Measurements from ENCODE around the gene NRXN2.

The NRXN2 gene

GRCh38 chr11:64745521-64746328, 22.7 kb upstream of the NRXN2 start:
- DNase-seq = peak; percentile 83
- in situ Hi-C loops (cut with MboI; ENCODE audit: low pct_unique_long_range_greater_than_20kb, low sequenced_read_pairs) = no loop called here

- in situ Hi-C loops (cut with MboI; ENCODE audit: low pct_unique_long_range_greater_than_20kb, low sequenced_read_pairs) = no loop called here
- DNase-seq = peak; percentile 90
Observed at GRCh38 chr11:64745189-64745520, 22.2 kb upstream of the NRXN2 start.

- in situ Hi-C loops (cut with MboI; ENCODE audit: low pct_unique_long_range_greater_than_20kb, low sequenced_read_pairs) = no loop called here
- DNase-seq = no peak
Observed at GRCh38 chr11:64744544-64745188, 21.7 kb upstream of the NRXN2 start.

GRCh38 chr11:64743591-64744543, 20.9 kb upstream of the NRXN2 start, which contains the start of gene RASGRP2:
RASGRP2 (minus strand) TSS chr11:64744142; CDS start chr11:64742866, 1,276 bp downstream.
- in situ Hi-C loops (cut with MboI; ENCODE audit: low pct_unique_long_range_greater_than_20kb, low sequenced_read_pairs) = no loop called here
- peak; percentile 90 for DNase-seq

- peak; percentile 76 for DNase-seq
- in situ Hi-C loops (cut with MboI; ENCODE audit: low pct_unique_long_range_greater_than_20kb, low sequenced_read_pairs) = no loop called here
Observed at GRCh38 chr11:64742889-64743590, 20.0 kb upstream of the NRXN2 start.

- in situ Hi-C loops (cut with MboI; ENCODE audit: low pct_unique_long_range_greater_than_20kb, low sequenced_read_pairs) = no loop called here
- DNase-seq = no peak
Observed at GRCh38 chr11:64742087-64742888, 19.3 kb upstream of the NRXN2 start.

- in situ Hi-C loops (cut with MboI; ENCODE audit: low pct_unique_long_range_greater_than_20kb, low sequenced_read_pairs) = no loop called here
- no peak for DNase-seq
Observed at GRCh38 chr11:64741375-64742086, 18.5 kb upstream of the NRXN2 start.

- in situ Hi-C loops (cut with MboI; ENCODE audit: low pct_unique_long_range_greater_than_20kb, low sequenced_read_pairs) = no loop called here
- DNase-seq = no peak
Observed at GRCh38 chr11:64739871-64740270, 16.9 kb upstream of the NRXN2 start.

- no peak for DNase-seq
- in situ Hi-C loops (cut with MboI; ENCODE audit: low pct_unique_long_range_greater_than_20kb, low sequenced_read_pairs) = no loop called here
Observed at GRCh38 chr11:64736654-64737053, 13.7 kb upstream of the NRXN2 start.

- in situ Hi-C loops (cut with MboI; ENCODE audit: low pct_unique_long_range_greater_than_20kb, low sequenced_read_pairs) = no loop called here
- no peak for DNase-seq
Observed at GRCh38 chr11:64735725-64736259, 12.8 kb upstream of the NRXN2 start.

- in situ Hi-C loops (cut with MboI; ENCODE audit: low pct_unique_long_range_greater_than_20kb, low sequenced_read_pairs) = no loop called here
- no peak for DNase-seq
Observed at GRCh38 chr11:64734811-64735724, 12.1 kb upstream of the NRXN2 start.

GRCh38 chr11:64731601-64732000, 8.6 kb upstream of the NRXN2 start:
- DNase-seq = no peak
- in situ Hi-C loops (cut with MboI; ENCODE audit: low pct_unique_long_range_greater_than_20kb, low sequenced_read_pairs) = no loop called here

- no peak for DNase-seq
- in situ Hi-C loops (cut with MboI; ENCODE audit: low pct_unique_long_range_greater_than_20kb, low sequenced_read_pairs) = no loop called here
Observed at GRCh38 chr11:64729851-64730382, 6.9 kb upstream of the NRXN2 start.

- no peak for DNase-seq
- in situ Hi-C loops (cut with MboI; ENCODE audit: low pct_unique_long_range_greater_than_20kb, low sequenced_read_pairs) = no loop called here
Observed at GRCh38 chr11:64728757-64729365, 5.9 kb upstream of the NRXN2 start.

- in situ Hi-C loops (cut with MboI; ENCODE audit: low pct_unique_long_range_greater_than_20kb, low sequenced_read_pairs) = no loop called here
- DNase-seq = no peak
Observed at GRCh38 chr11:64726867-64727530, 4.0 kb upstream of the NRXN2 start.

All from KBM-7 (cell line).